ENCODE measurements around the gene FAM20B. TPM values are rescaled to one million over a fixed set of nuclear protein-coding genes. Genes with fewer than 3 reads are reported as not detected.
A peak's percentile ranks its signal among the peaks of the same experiment; 100 is the strongest.

The FAM20B gene
- total and polyA plus RNA-seq, 2 donors: 11.3 to 11.8 TPM

DNA sequence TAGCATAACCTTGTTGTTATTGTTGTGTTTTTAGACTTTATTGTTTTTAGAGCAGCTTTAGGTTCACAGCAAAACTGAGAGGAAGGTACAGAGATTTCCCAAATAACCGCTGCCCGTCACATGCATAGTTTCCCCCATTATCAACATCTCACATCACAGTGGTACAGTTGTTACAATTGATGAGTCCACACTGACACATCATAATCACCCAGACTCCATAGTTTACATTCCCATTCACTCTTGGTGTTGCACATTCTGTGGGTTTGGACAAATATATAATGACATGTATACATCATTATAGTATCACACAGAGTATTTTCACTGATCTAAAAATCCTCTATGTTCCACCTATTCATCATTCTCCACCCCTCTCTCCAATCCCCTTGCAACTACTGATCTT lies 30.2 kb downstream of the FAM20B start:
- Histone ChIP-seq H3K27ac (ENCODE audit: low read depth in 1 of 2, low read length in 1 of 2) (no peak overlapping the region), H3K27me3 (ENCODE audit: control insufficient read depth in 2 of 2, insufficient read depth in 1 of 2, low read length in 1 of 2) (no peaks in the 10 kb centered on the region), H3K4me3 (ENCODE audit: low read length in 2 of 2) (no peak overlapping the region), H3K9me3 (ENCODE audit: control insufficient read depth in 2 of 2, insufficient read depth in 1 of 2, low read length in 1 of 2) (peaks cover 0 to 2% of the 10 kb centered on the region in 2 donors), H3K36me3 (ENCODE audit: control insufficient read depth in 2 of 2, insufficient read depth in 2 of 2, low read length in 1 of 2) (peaks cover 0 to 13% of the 10 kb centered on the region in 2 donors), H3K4me1 (ENCODE audit: control insufficient read depth in 2 of 2, insufficient read depth in 2 of 2, low read length in 2 of 2) (no peaks in the 10 kb centered on the region)
- no peak for DNase-seq (ENCODE audit: low read depth in 6 of 9, low spot score in 9 of 9)
- WGBS: 97% methylated on average over 2 of the region's 2 CpGs

DNA sequence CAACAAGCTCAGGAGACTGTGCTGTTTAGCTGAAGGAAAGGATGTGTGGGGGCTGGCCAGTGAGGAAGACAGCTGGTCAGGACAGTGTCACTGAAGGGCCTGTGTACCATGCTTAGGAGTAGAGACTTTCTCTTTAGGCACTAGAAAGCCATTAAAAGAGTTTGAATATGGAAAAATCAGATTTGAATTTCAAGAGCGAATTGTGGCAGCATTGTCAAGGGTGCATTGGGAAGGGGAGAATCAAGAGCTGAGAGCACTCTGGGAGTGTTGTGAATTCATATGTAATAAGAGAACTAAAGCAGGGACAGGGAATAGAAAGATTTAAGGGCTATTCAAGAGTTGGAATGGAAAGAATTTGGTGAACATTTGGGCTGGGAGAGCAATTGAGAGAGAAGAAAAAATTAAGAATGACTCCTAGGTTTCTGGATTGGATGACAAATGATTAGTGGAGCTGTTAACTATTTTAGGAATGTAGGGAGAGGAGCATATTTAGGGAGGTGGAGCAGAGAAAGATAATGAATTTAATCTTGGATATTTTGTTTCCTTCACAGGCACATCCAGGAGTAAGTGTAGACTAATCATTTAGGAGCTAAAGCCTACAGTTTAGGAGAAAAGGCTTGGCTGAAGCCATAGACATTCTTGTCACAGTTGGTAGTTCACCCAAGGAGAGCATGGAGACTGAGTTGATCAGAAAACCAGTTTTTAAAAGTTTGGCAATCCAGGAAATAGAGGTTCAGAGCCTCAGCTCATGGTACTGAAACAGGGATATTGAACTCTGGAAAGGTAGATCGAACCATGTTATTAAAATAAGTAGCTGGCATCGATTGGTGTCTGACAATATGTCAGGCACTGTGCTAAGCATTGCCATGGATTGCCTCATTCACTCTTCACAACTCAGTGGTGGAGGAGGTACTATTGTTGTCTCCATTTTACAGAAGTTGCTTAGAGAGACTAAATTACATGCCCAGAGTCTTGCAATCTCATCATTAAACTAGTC lies 33.1 kb downstream of the FAM20B start:
- Histone ChIP-seq H3K27ac (ENCODE audit: low read depth in 1 of 2, low read length in 1 of 2) (no peak overlapping the region), H3K36me3 (ENCODE audit: control insufficient read depth in 2 of 2, insufficient read depth in 2 of 2, low read length in 1 of 2) (peaks cover 0 to 13% of the 10 kb centered on the region in 2 donors), H3K4me1 (ENCODE audit: control insufficient read depth in 2 of 2, insufficient read depth in 2 of 2, low read length in 2 of 2) (no peaks in the 10 kb centered on the region), H3K27me3 (ENCODE audit: control insufficient read depth in 2 of 2, insufficient read depth in 1 of 2, low read length in 1 of 2) (no peaks in the 10 kb centered on the region), H3K9me3 (ENCODE audit: control insufficient read depth in 2 of 2, insufficient read depth in 1 of 2, low read length in 1 of 2) (peaks cover 0 to 2% of the 10 kb centered on the region in 2 donors), H3K4me3 (ENCODE audit: low read length in 2 of 2) (no peak overlapping the region)
- no peak for DNase-seq (ENCODE audit: low read depth in 6 of 9, low spot score in 9 of 9)
- 97% methylated on average over 3 of the region's 3 CpGs for WGBS

DNA sequence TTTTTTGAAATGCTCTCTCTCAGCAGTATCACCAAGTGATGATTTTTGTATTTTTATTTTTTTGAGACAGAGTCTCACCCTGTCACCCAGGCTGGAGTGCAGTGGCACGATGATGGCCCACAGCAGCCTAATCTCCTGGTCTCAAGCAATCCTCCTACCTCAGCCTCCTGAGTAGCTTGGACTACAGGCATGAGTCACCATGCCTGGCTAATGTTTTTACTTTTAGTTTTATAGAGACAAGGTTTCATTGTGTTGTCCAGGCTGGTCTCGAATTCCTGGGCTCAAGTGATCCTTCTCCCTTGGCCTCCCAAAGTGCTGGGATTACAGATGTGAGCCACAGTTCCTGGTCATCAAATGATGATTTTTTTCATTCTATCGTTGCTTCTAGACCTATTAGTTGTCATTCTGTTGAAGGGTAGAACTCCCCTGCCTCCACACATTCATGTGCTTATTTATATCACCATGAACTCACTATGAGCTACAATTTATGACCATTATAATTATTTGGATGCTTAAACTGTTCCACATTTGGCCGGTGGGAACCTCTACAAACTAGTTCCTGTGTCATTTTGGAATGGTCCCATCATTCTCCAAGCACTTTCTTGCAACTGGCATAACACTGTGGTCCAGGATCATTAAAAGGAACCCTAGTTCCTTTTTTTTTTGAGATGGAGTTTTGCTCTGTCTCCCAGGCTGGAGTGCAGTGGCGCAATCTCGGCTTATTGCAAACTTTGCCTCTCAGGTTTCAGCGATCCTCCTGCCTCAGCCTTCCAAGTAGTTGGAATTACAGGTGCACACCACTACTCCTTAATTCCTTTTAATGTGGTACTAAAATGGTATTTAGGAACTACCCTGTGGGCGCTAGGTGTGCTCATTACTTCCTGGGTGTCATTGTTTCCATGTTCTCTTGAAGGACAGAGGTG lies 35.9 kb downstream of the FAM20B start:
- Histone ChIP-seq H3K27ac (ENCODE audit: low read depth in 1 of 2, low read length in 1 of 2) (no peak overlapping the region), H3K27me3 (ENCODE audit: control insufficient read depth in 2 of 2, insufficient read depth in 1 of 2, low read length in 1 of 2) (no peaks in the 10 kb centered on the region), H3K4me3 (ENCODE audit: low read length in 2 of 2) (no peak overlapping the region), H3K9me3 (ENCODE audit: control insufficient read depth in 2 of 2, insufficient read depth in 1 of 2, low read length in 1 of 2) (peaks cover 0 to 2% of the 10 kb centered on the region in 2 donors), H3K4me1 (ENCODE audit: control insufficient read depth in 2 of 2, insufficient read depth in 2 of 2, low read length in 2 of 2) (no peaks in the 10 kb centered on the region), H3K36me3 (ENCODE audit: control insufficient read depth in 2 of 2, insufficient read depth in 2 of 2, low read length in 1 of 2) (peaks cover 12 to 18% of the 10 kb centered on the region in 2 donors)
- DNase-seq (ENCODE audit: low read depth in 6 of 9, low spot score in 9 of 9): no peak
- 98% methylated on average over 8 of the region's 8 CpGs for WGBS

DNA sequence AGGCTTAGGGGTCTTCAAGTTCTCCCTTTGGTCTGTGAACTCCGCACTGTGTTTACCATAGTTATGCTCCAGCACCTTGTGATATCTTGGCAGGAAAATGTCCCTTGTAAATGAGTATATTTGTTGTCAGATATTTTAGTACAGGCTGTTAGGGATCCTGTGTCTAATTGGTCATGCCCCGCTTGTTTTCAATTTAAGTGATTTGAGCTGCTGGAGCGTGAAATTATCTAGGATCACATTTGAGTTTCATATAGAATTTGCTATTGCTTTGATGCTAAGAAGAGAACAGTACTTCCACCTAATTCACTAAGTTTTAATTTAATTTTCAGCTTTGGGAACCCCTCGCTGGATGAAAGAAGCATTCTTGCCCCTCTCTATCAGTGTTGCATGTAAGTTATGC lies 40.8 kb downstream of the FAM20B start:
- Histone ChIP-seq H3K27me3 (ENCODE audit: control insufficient read depth in 2 of 2, insufficient read depth in 1 of 2, low read length in 1 of 2) (no peaks in the 10 kb centered on the region), H3K4me3 (ENCODE audit: low read length in 2 of 2) (no peak overlapping the region), H3K9me3 (ENCODE audit: control insufficient read depth in 2 of 2, insufficient read depth in 1 of 2, low read length in 1 of 2) (no peaks in the 10 kb centered on the region), H3K27ac (ENCODE audit: low read depth in 1 of 2, low read length in 1 of 2) (no peak overlapping the region), H3K36me3 (ENCODE audit: control insufficient read depth in 2 of 2, insufficient read depth in 2 of 2, low read length in 1 of 2) (peaks cover 23 to 24% of the 10 kb centered on the region in 2 donors), H3K4me1 (ENCODE audit: control insufficient read depth in 2 of 2, insufficient read depth in 2 of 2, low read length in 2 of 2) (no peaks in the 10 kb centered on the region)
- no peak for DNase-seq (ENCODE audit: low read depth in 6 of 9, low spot score in 9 of 9)
- 98% methylated on average over 4 of the region's 4 CpGs for WGBS

DNA sequence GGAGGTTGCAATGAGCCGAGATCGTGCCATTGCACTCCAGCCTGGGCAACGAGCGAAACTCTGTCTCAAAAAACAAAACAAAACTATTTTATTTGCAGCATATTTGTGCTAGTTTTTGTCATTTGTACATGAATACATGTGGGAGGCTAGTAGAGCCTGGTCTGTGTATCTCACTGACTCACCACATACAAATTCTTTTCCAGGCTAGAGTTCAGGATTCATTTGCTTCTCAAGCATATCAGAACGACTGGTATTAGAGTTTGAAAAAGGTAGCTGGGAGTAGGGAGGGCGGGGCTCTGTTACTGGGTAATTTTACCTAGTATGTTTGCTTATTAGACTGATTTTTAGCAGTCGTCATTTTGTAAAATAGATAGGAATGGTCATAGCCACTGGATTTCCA lies 51.7 kb downstream of the FAM20B start:
- DNase-seq (ENCODE audit: low read depth in 6 of 9, low spot score in 9 of 9): no peak
- Histone ChIP-seq H3K4me1 (ENCODE audit: control insufficient read depth in 2 of 2, insufficient read depth in 2 of 2, low read length in 2 of 2) (peaks cover 0 to 12% of the 10 kb centered on the region in 2 donors), H3K9me3 (ENCODE audit: control insufficient read depth in 2 of 2, insufficient read depth in 1 of 2, low read length in 1 of 2) (no peaks in the 10 kb centered on the region), H3K27ac (ENCODE audit: low read depth in 1 of 2, low read length in 1 of 2) (no peak overlapping the region), H3K27me3 (ENCODE audit: control insufficient read depth in 2 of 2, insufficient read depth in 1 of 2, low read length in 1 of 2) (no peaks in the 10 kb centered on the region), H3K36me3 (ENCODE audit: control insufficient read depth in 2 of 2, insufficient read depth in 2 of 2, low read length in 1 of 2) (peaks cover 4 to 6% of the 10 kb centered on the region in 2 donors), H3K4me3 (ENCODE audit: low read length in 2 of 2) (no peak overlapping the region)
- WGBS: 96% methylated on average over 7 of the region's 7 CpGs

DNA sequence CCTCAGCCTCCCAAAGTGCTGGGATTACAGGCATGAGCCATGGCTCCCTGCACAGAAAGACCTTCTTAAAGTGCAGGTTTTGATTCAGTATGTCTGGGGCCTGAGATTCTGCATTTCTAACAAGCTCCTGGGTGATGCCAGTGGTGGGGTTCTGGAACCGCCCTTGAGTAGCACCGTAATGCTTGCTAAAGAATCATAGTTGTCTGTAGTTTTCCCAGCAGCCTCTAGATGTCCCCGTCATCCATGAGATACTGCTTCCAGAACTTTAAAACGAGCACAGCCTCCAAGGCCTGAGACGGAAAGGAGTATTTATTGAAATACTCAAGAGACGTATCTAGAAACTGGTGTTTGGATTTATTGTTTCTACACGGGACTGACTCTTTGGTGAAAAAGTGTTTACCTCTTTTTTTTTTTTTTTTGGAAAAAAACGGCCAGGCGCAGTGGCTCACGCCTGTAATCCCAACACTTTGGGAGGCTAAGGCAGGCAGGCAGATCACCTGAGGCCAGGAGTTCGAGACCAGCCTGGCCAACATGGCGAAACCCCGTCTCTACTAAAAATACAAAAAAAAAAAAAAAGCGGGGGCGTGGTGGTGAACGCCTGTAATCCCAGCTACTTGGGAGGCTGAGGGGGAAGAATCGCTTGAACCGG lies 53.5 kb downstream of the FAM20B start:
- peaks cover 0 to 18% of the 10 kb centered on the region in 2 donors for H3K4me1 ChIP-seq (ENCODE audit: control insufficient read depth in 2 of 2, insufficient read depth in 2 of 2, low read length in 2 of 2)
- no peak overlapping the region for H3K27ac ChIP-seq (ENCODE audit: low read depth in 1 of 2, low read length in 1 of 2)
- no peaks in the 10 kb centered on the region for H3K36me3 ChIP-seq (ENCODE audit: control insufficient read depth in 2 of 2, insufficient read depth in 2 of 2, low read length in 1 of 2)
- no peaks in the 10 kb centered on the region for H3K9me3 ChIP-seq (ENCODE audit: control insufficient read depth in 2 of 2, insufficient read depth in 1 of 2, low read length in 1 of 2)
- 68% methylated on average over 18 of the region's 18 CpGs for WGBS
- DNase-seq (ENCODE audit: low read depth in 6 of 9, low spot score in 9 of 9): peak in 8 of 9 donors; percentile 45 to 86 (median 58)
- no peak overlapping the region for H3K4me3 ChIP-seq (ENCODE audit: low read length in 2 of 2)
- H3K27me3 ChIP-seq (ENCODE audit: control insufficient read depth in 2 of 2, insufficient read depth in 1 of 2, low read length in 1 of 2): no peaks in the 10 kb centered on the region

DNA sequence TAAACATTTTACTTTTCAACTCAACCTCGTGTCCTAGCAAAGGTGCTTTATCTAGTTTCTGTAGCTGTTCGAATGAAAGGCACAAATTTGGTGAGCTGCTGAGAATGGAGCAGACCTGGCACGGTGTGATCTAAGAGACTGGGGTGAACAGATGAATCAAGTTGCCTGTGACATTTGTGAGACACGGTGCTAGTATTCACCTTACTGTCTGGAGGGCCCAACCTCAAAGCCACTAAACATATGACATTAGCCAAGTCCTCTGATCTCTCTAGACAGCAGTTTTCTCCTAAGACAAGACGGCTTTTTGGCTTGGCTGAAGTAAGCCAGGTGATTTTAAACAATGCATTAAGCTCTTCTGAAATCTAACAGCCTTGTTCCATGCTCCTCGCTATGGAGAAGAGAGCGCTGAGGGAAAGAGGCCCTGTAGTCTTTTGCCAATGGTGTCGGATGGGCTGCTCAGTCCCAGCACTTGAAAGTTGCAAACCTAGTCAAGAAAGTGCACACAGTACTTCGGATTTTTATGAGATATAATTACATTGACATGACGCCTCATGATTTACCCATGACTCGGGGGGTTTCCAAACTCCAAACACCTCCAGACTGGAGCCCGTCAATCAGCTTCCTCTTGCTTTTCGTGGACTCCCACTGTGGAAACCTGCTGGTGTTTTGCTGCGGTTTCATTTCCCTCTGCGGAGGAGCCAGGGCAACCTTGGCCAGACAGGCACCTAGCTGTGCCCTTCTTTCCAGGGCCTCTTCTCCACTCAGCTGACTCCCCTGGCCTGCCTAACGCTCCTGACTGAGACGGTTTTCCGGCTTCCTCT lies 55.4 kb downstream of the FAM20B start:
- H3K27ac ChIP-seq (ENCODE audit: low read depth in 1 of 2, low read length in 1 of 2): peak overlapping the region; percentile 69 to 86
- DNase-seq (ENCODE audit: low read depth in 6 of 9, low spot score in 9 of 9): peak in 5 of 9 donors; percentile 30 to 70 (median 37)

More for the DNA sequence above, 55.4 kb downstream of the FAM20B start:
- Histone ChIP-seq H3K36me3 (ENCODE audit: control insufficient read depth in 2 of 2, insufficient read depth in 2 of 2, low read length in 1 of 2) (peaks cover 7 to 10% of the 10 kb centered on the region in 2 donors), H3K27me3 (ENCODE audit: control insufficient read depth in 2 of 2, insufficient read depth in 1 of 2, low read length in 1 of 2) (no peaks in the 10 kb centered on the region), H3K4me1 (ENCODE audit: control insufficient read depth in 2 of 2, insufficient read depth in 2 of 2, low read length in 2 of 2) (peaks cover 0 to 18% of the 10 kb centered on the region in 2 donors), H3K9me3 (ENCODE audit: control insufficient read depth in 2 of 2, insufficient read depth in 1 of 2, low read length in 1 of 2) (no peaks in the 10 kb centered on the region), H3K4me3 (ENCODE audit: low read length in 2 of 2) (peak overlapping the region; percentile 70 to 87)
- 29% methylated on average over 18 of the region's 18 CpGs for WGBS

All from thymus (tissue), 11 donors.